Measurements from ENCODE around the gene GDF10.

DNA sequence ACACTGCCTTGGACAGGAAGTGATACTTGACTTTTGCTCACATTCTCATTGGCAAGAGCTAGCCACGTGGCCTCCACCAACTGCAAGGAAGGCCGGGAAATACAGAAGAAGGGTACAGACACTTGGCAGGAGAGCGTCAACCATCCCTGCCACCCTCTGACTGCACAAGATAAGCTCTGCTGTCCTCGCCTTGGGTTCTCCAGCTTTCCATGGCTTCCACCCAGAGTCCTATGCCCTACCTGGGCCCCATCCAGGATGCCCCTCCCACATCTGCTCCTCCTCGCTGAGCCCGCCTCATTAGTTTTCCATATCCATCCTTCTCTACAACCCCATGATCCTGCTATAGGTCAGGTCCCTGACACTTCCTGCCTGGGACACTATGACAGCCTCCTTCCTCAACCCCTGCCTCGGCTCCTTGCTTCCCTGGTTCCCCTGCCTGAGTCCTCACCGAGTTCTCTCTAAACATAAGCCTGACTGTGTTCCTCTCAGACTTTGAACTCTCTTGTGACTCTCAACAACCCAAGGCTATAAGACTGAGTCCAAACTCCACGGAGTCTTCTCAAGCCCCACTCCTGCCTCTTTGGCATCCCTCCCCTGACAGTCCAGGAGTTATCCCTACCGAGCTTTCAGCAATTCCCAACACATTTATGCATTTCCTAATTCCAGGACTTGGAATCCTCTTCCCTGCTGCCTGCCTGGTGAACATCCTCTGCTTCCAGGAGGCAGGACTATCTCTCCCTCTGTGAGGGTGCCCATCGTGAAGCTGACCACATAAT, 23.2 kb upstream of the GDF10 start:
- TF ChIP-seq, protein P1, sequence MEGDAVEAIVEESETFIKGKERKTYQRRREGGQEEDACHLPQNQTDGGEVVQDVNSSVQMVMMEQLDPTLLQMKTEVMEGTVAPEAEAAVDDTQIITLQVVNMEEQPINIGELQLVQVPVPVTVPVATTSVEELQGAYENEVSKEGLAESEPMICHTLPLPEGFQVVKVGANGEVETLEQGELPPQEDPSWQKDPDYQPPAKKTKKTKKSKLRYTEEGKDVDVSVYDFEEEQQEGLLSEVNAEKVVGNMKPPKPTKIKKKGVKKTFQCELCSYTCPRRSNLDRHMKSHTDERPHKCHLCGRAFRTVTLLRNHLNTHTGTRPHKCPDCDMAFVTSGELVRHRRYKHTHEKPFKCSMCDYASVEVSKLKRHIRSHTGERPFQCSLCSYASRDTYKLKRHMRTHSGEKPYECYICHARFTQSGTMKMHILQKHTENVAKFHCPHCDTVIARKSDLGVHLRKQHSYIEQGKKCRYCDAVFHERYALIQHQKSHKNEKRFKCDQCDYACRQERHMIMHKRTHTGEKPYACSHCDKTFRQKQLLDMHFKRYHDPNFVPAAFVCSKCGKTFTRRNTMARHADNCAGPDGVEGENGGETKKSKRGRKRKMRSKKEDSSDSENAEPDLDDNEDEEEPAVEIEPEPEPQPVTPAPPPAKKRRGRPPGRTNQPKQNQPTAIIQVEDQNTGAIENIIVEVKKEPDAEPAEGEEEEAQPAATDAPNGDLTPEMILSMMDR (IDR thresholded peaks at IDR 0.05), result no peak
- no peak for TF ChIP-seq POLR2A (IDR thresholded peaks at IDR 0.05)
